22Rv1 (cell line): ENCODE data around the gene HORMAD2.

ENCODE experiments used
- H3K27ac ChIP-seq: fragments of 450-650 bp; 2 replicates; pipeline ENCODE4 v1.5.1; 2017
- ZFX ChIP-seq: fragments of 450-650 bp; IDR thresholded peaks from 2 replicates; pipeline ENCODE4 v1.6.1; 2017; ENCODE audit warnings: antibody characterized with exemption, borderline replicate concordance
- TF ChIP-seq, protein P1 (sequence below): fragments of 450-650 bp; IDR thresholded peaks from 2 replicates; pipeline ENCODE4 v1.5.1; 2017; ENCODE audit warnings: mild to moderate bottlenecking

HORMAD2 gene

DNA sequence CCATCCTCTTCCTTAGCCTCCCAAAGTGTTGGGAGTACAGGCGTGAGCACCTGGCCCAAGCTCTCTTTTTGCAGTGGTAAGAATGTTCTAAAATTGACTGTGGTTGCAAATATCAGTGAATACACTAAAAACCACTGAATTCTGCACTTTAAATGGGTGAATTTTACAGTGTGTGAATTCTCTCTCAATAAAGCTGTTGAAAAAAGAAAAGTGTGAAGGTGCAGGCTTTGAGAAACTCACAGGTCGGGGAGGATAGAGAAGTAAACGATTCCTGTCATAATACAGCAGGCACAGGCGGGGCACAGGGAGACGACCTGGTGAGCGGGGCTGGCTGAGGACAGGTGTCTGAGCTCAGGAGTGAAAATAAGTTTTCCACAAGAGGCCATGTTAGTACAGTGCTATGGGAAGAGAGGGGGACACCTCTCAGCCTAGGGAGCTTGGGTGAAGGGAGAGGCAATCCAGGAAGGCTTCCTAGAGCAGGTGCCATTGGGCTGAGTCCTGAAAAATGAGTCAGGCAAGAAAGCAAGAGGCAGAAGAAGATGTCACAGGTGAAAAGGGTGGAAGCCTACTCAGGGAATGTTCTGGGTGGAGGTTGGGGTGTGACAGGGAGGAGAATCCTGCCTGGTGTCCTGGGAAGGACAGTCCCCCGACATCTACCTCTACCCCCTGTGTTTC is 140.2 kb downstream of the HORMAD2 start:
- TF ChIP-seq, protein P1, sequence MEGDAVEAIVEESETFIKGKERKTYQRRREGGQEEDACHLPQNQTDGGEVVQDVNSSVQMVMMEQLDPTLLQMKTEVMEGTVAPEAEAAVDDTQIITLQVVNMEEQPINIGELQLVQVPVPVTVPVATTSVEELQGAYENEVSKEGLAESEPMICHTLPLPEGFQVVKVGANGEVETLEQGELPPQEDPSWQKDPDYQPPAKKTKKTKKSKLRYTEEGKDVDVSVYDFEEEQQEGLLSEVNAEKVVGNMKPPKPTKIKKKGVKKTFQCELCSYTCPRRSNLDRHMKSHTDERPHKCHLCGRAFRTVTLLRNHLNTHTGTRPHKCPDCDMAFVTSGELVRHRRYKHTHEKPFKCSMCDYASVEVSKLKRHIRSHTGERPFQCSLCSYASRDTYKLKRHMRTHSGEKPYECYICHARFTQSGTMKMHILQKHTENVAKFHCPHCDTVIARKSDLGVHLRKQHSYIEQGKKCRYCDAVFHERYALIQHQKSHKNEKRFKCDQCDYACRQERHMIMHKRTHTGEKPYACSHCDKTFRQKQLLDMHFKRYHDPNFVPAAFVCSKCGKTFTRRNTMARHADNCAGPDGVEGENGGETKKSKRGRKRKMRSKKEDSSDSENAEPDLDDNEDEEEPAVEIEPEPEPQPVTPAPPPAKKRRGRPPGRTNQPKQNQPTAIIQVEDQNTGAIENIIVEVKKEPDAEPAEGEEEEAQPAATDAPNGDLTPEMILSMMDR: no peak
- no peak for TF ChIP-seq ZFX
- H3K27ac ChIP-seq: no peak overlapping the region

DNA sequence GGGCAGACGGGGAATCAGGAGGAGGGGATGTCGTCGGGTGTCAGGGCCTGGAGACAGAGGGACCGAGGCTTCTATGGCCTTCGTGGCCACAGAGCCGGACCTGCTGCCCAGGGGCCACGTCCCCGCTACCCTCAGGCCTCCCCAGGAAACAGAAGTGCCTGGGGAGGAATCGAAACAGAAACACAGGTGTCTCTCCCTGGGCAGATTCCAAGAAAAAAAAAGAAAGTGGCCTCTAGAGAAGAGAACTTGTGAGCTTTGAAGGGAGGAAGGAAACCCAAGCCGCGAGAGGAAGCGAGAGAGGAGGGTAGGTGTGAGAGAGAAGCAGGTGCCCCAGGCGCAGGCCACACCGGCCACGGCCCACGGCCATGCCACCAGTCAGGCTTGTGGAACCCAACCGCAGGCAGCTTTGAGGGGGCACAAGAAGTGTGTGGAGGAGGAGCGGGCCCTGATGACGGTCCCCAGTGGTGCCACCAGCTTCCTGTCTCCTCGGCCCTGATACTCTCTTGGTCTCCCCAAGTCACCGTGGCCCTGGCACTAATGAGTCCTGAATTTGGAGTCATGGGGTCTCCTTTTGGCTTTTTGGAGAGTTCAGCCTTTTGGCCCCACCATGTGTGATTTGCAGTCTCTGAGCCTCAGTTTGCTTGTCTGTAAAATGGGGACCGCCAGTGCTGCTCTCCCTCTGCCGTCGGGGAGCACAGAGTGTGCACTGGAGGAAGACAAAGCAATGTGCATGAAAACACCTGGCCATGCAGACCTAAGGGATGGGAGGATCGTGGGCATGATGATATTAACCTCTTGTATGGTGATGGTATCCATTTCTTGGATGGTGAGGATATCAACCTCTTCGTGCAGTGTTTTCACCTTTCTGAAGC is 141.1 kb downstream of the HORMAD2 start:
- no peak for TF ChIP-seq ZFX
- TF ChIP-seq, protein P1: no peak
- no peak overlapping the region for H3K27ac ChIP-seq

DNA sequence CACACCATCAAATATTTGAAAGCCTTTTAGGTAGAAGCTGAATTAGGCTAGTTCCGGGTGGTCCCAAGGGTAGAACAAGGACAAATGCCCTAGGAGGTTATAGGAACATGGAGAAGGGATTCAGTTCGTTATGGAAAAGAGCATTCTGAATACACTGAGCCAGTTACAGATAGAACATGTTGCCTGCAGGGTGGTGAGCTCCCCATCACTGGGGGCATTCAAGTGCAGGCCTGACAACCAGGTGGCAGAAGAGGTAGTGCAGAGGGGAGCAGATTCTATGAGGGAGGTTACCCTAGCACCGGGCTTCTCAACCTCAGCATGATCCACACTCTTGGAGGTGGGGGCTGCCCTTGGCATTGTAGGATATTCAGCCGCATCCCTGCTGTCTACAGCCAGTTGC is 142.1 kb downstream of the HORMAD2 start:
- H3K27ac ChIP-seq: no peak overlapping the region
- TF ChIP-seq ZFX: no peak
- TF ChIP-seq, protein P1: no peak

DNA sequence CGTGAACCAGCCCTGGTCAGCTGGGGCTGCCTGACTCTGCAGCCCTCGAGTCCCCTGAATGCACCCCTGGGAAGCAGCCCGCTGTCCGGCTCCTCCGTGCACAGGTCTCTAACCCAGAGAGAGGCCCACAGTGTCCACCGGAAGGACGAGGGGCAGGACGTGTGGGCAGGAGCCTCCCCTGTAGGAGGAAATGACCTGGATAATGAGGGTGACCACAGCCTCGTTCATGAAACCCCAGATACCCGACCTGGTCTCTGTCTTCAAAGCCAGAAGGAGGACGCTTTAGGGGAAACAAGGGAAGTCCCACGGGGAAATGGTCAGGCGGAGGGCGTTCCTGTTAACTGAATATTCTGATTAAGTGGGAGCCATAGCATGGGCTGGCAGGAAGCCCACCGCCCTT is 143.0 kb downstream of the HORMAD2 start:
- H3K27ac ChIP-seq: no peak overlapping the region
- TF ChIP-seq ZFX: no peak
- TF ChIP-seq, protein P1: no peak

DNA sequence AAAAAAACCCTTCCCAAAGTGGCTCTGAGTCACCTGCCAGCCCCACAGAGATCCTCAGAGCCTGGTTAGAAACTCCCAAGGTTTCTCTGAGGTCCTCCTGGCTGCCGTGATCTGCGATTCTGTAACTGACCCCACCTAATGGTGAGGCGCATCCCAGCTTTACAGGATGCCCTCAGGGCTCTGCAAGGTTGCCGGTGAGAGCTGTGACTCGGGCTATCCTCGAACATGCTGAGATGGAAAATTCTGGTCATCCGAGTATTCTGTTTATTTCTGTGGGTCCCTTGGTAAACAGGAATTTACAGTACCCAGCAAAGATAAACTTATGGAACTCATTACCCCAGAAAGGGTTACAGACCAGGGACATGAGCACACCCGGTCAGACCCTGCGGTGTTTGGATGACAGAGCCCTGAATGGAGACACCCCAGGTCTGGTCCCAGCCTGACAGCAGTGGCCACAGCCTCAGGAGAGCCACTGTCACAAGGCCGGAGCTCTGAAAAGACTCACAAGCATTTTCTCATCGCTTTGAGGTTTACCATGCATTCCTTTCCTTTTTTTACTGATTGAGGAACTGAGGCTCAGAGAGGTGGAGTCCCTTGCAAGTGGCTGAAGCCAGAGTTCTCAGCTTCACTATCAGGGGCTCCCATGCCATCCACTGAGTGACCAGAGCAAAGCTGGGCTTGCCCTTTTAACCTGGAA is 144.0 kb downstream of the HORMAD2 start:
- no peak for TF ChIP-seq ZFX
- TF ChIP-seq, protein P1: no peak
- no peak overlapping the region for H3K27ac ChIP-seq

DNA sequence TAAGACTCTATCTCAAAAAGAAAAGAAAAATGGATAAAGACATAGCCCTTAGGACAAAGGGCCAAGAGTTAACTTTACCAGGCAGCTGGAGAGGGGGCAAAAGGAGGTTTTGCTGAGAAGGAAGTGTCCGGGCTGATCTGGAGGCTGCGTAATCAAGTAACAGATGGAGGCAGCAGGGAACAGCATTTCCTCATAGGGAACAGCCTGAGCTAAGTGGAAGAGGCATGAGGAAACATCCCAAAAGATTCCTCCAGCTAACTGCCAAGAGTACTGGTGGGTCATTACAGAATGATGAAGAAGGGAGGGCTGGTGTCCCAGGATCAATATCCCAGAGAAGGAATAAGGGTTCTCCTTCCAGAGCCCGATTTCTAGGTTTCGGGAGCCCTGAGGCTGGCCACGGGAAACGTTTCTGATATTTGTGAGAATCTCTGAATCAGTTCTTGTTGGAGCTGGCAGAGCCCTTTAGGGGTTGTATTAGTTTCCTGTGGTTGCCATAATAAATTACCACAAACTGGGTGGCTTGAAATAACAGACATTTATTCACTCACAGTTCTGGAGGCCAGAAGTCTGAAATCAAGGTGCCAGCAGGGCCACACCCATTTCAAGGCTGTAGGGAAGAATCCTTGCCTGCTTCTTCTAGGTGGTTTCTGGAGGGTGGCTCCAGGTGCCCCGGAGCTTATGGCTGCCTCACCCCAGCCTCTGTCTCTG is 145.1 kb downstream of the HORMAD2 start:
- no peak overlapping the region for H3K27ac ChIP-seq
- TF ChIP-seq, protein P1: no peak
- TF ChIP-seq ZFX: no peak
